K562 (cell line): Measurements from ENCODE around the gene CALU. TPM values are rescaled to one million over a fixed set of nuclear protein-coding genes. Genes with fewer than 3 reads are reported as not detected.

Experiments
- E4F1 ChIP-seq: fragments of 250-450 bp; sonication (Bioruptor Pico); IDR thresholded peaks from 2 replicates; pipeline ENCODE4 v1.5.0; 2021; ENCODE audit warnings: mild to moderate bottlenecking, borderline replicate concordance
- EP400 ChIP-seq: fragments of 450-650 bp; IDR thresholded peaks from 2 replicates; pipeline ENCODE4 v1.6.1; 2017; ENCODE audit warnings: antibody characterized with exemption, mild to moderate bottlenecking, moderate library complexity
- PRPF4 ChIP-seq: fragments of 200-400 bp; formaldehyde crosslinking; IDR thresholded peaks from one replicate; pipeline ENCODE4 v1.6.1; 2017; ENCODE audit warnings: low read length, low read depth, mild to moderate bottlenecking; ENCODE audit not compliant: insufficient read depth, poor library complexity, severe bottlenecking
- polyA plus RNA-seq, 8 experiments: library from polyadenylated mRNA; depleted of rRNA in 4 of 8; stranded (reverse) in 5 of 8; unstranded in 3 of 8; fragments of >200 nt; fragmentation: Nextera tagmentation in 2 of 8; fragmentation: Illumina TruSeq in 1 of 8; extraction: Ambion mirVana in 2 of 8; extraction: Trizol in 1 of 8; gene quantifications; 2 replicates each; pipeline versions ENCODE4 v1.2.1 to v1.2.3, GENCODE V29; 2011 to 2014; ENCODE audit warnings: inconsistent platforms in 1 of 8, missing spikeins in 1 of 8
- total RNA-seq, 7 experiments: library from RNA; depleted of rRNA in 6 of 7; stranded (reverse); fragments of >200 nt in 6 of 7; fragmentation: Illumina TruSeq in 2 of 7; extraction: Trizol in 2 of 7; gene quantifications; 2 replicates each; pipeline versions ENCODE4 v1.2.1 to v1.2.3, GENCODE V29; 2011 to 2021; ENCODE audit warnings: low replicate concordance in 1 of 7
- TF ChIP-seq, protein P1 (sequence below): fragments of 450-650 bp; IDR thresholded peaks from 2 replicates; pipeline ENCODE4 v1.6.1; 2017; ENCODE audit warnings: mild to moderate bottlenecking, moderate library complexity
- TF ChIP-seq, protein P2 (sequence below): fragments of 200-400 bp; formaldehyde crosslinking; IDR thresholded peaks from 2 replicates; pipeline ENCODE4 v1.6.1; 2017; ENCODE audit warnings: mild to moderate bottlenecking, low read depth, low read length, moderate library complexity

CALU gene
- total and polyA plus RNA-seq, 9 of the 15 experiments (the other 6 are each of a cell fraction or from before 2014, with no cell fraction given) = 166 to 286 (median 215) TPM

DNA sequence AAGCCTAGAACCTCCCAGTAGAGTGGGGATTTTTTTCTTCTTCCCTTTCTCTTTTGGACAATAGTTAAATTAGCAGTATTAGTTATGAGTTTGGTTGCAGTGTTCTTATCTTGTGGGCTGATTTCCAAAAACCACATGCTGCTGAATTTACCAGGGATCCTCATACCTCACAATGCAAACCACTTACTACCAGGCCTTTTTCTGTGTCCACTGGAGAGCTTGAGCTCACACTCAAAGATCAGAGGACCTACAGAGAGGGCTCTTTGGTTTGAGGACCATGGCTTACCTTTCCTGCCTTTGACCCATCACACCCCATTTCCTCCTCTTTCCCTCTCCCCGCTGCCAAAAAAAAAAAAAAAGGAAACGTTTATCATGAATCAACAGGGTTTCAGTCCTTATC lies 31.1 kb downstream of the CALU start (continued):
- TF ChIP-seq E4F1 (CRISPR knock-in tag) (no peak), EP400 (no peak), PRPF4 (no peak)
- TF ChIP-seq, protein P1, sequence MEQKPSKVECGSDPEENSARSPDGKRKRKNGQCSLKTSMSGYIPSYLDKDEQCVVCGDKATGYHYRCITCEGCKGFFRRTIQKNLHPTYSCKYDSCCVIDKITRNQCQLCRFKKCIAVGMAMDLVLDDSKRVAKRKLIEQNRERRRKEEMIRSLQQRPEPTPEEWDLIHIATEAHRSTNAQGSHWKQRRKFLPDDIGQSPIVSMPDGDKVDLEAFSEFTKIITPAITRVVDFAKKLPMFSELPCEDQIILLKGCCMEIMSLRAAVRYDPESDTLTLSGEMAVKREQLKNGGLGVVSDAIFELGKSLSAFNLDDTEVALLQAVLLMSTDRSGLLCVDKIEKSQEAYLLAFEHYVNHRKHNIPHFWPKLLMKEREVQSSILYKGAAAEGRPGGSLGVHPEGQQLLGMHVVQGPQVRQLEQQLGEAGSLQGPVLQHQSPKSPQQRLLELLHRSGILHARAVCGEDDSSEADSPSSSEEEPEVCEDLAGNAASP = no peak
- TF ChIP-seq, protein P2, sequence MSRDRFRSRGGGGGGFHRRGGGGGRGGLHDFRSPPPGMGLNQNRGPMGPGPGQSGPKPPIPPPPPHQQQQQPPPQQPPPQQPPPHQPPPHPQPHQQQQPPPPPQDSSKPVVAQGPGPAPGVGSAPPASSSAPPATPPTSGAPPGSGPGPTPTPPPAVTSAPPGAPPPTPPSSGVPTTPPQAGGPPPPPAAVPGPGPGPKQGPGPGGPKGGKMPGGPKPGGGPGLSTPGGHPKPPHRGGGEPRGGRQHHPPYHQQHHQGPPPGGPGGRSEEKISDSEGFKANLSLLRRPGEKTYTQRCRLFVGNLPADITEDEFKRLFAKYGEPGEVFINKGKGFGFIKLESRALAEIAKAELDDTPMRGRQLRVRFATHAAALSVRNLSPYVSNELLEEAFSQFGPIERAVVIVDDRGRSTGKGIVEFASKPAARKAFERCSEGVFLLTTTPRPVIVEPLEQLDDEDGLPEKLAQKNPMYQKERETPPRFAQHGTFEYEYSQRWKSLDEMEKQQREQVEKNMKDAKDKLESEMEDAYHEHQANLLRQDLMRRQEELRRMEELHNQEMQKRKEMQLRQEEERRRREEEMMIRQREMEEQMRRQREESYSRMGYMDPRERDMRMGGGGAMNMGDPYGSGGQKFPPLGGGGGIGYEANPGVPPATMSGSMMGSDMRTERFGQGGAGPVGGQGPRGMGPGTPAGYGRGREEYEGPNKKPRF = no peak
- TF ChIP-seq, all 486 proteins: peak for 5
